Ovary (tissue), 9 donors: ENCODE results near the gene ERFL. TPM values are rescaled to one million over a fixed set of nuclear protein-coding genes. Genes with fewer than 3 reads are reported as not detected.

ENCODE experiments used
- DNase-seq, 5 donors: peaks; one replicate each; pipeline ENCODE4 v3.0.0-alpha.2; 2019 to 2020
- H3K27ac ChIP-seq, 2 donors: fragments of 200-600 bp; one replicate each; pipeline versions ENCODE4 v1.5.1 to v1.8.0; 2019 to 2022
- H3K27me3 ChIP-seq: fragments of 200-600 bp; one replicate; pipeline ENCODE4 v1.8.0; 2022
- H3K36me3 ChIP-seq: fragments of 200-600 bp; sonication (generic); one replicate; pipeline ENCODE4 v1.5.1; 2019
- H3K4me1 ChIP-seq: one replicate; pipeline ENCODE4 v1.8.1; 2013; ENCODE audit warnings: mild to moderate bottlenecking, moderate library complexity; ENCODE audit not compliant: insufficient read depth
- H3K4me3 ChIP-seq: fragments of 200-600 bp; sonication (generic); one replicate; pipeline ENCODE4 v1.5.1; 2017
- H3K9me3 ChIP-seq, 2 donors: fragments of 200-600 bp in 1 of 2; sonication (generic) in 1 of 2; one replicate each; pipeline versions ENCODE4 v1.5.1 to v1.8.1; 2013 to 2019; ENCODE audit warnings: mild to moderate bottlenecking in 1 of 2, moderate library complexity in 1 of 2
- EP300 ChIP-seq: sonication (generic); formaldehyde crosslinking; IDR thresholded peaks from one replicate; pipeline ENCODE4 v1.6.1; 2017; ENCODE audit warnings: antibody characterized with exemption
- POLR2A ChIP-seq: fragments of 450-650 bp; IDR thresholded peaks from one replicate; pipeline ENCODE4 v1.6.1; 2017; ENCODE audit warnings: antibody characterized with exemption, mild to moderate bottlenecking, moderate library complexity
- WGBS, 3 donors: extraction: QIAGEN DNeasy Blood & Tissue Kit in 1 of 3; methylation state at CpG; one replicate each; pipeline versions ENCODE4 v1.1.5 to v1.1.7; 2013 to 2017; 5-methylcytosine and 5-hydroxymethylcytosine counted together
- intact Hi-C, 4 donors: fragments of 100-400 bp; cut with DNase I; formaldehyde crosslinking; loops; one replicate each; pipeline versions ENCODE4 v1.11.0 to v1.15.1; 2022 to 2023
- polyA plus RNA-seq, 2 donors: library from polyadenylated mRNA; stranded (reverse); fragments of 200-250 nt in 1 of 2; fragments of 350-450 nt in 1 of 2; fragmentation: Illumina TruSeq in 1 of 2; extraction: RNeasy Lipid Tissue Mini Kit (QIAGEN cat#74804) in 1 of 2; gene quantifications; one replicate each; pipeline ENCODE4 v1.2.3, GENCODE V29; 2013 to 2014
- total RNA-seq, 7 donors: library from RNA; depleted of rRNA in 2 of 7; stranded (reverse); fragments of >200 nt in 2 of 7; fragmentation: NEBNext Ultra II Directional in 3 of 7; extraction: Animal tissue kit (Norgen Biotek cat#: 25700) in 3 of 7; gene quantifications; one replicate each; pipeline versions ENCODE4 v1.1.0 to v1.2.4, GENCODE V29; 2016 to 2023
- TF ChIP-seq, protein P1 (sequence below), 3 donors: fragments of 450-650 bp in 2 of 3; fragments of 200-600 bp in 1 of 3; IDR thresholded peaks; one replicate each; pipeline versions ENCODE4 v1.5.1 to v1.8.0; 2016 to 2022; ENCODE audit warnings: antibody characterized with exemption in 3 of 3, mild to moderate bottlenecking in 1 of 3
- donor health status: DM: no; HTN: no; CAD: no; lungs with moderate emphysema.
- donor health status: DM: no; HTN: no; CAD: no.
- donor health status: Bipolar disorder and iron deficiency.
- donor health status: DM: yes; HTN: yes; CAD: no.
- donor health status: DM: no; HTN: no; CAD: no.
- donor health status: DM: yes; HTN: yes; CAD: no.

The ERFL gene
- total and polyA plus RNA-seq, 9 donors, result 0.11 to 1.3 (median 0.44) TPM; not detected in 1

DNA sequence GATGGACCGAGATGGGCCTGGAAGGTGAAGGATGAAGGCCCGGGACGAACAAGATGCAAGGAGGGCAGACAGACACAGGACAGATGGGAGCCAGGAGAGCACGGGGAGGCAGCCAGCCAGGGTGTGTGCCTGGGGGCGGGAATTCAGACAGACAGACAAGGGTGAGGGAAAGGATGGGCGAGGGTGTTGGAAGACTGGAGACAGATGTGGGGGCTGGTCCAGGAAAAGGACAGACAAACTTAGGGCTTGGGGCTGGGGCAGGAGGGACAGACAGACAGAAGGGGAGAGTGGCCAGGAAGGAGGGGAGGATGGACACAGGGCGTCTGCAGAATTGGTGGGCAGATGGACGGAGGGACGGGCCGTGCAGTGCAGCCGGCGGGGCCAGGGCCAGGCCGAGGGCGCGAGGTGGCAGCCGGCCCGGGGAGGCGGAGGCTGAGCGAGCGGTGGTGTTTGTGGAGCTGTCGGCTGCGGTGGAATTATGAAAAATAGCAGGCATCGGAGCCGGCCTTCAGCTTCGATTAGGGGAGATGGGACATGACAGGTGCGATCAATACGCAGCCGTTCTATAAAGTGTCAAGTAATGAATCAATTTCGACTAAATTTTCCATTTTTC, 4.6 kb upstream of the ERFL start:
- 10 to 12% (median 10%) methylated on average over 29 of the region's 29 CpGs for WGBS, 3 donors
- intact Hi-C loops, result no loop called here
- no peak for DNase-seq
- H3K4me3 ChIP-seq, result no peak overlapping the region
- TF ChIP-seq, protein P1, sequence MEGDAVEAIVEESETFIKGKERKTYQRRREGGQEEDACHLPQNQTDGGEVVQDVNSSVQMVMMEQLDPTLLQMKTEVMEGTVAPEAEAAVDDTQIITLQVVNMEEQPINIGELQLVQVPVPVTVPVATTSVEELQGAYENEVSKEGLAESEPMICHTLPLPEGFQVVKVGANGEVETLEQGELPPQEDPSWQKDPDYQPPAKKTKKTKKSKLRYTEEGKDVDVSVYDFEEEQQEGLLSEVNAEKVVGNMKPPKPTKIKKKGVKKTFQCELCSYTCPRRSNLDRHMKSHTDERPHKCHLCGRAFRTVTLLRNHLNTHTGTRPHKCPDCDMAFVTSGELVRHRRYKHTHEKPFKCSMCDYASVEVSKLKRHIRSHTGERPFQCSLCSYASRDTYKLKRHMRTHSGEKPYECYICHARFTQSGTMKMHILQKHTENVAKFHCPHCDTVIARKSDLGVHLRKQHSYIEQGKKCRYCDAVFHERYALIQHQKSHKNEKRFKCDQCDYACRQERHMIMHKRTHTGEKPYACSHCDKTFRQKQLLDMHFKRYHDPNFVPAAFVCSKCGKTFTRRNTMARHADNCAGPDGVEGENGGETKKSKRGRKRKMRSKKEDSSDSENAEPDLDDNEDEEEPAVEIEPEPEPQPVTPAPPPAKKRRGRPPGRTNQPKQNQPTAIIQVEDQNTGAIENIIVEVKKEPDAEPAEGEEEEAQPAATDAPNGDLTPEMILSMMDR (IDR thresholded peaks at IDR 0.05), result no peak
- no peaks in the 10 kb centered on the region for H3K36me3 ChIP-seq
- H3K27me3 ChIP-seq, result no peaks in the 10 kb centered on the region
- H3K27ac ChIP-seq, result no peak overlapping the region
- H3K9me3 ChIP-seq, result no peaks in the 10 kb centered on the region
- peaks cover 5% of the 10 kb centered on the region for H3K4me1 ChIP-seq

GRCh38 chr19:41932259-41932719, 4.0 kb upstream of the ERFL start:
- H3K4me3 ChIP-seq, result no peak overlapping the region
- no peak overlapping the region for H3K27ac ChIP-seq
- H3K36me3 ChIP-seq, result no peaks in the 10 kb centered on the region
- no peaks in the 10 kb centered on the region for H3K27me3 ChIP-seq
- peaks cover 5% of the 10 kb centered on the region for H3K4me1 ChIP-seq
- intact Hi-C loops, result no loop called here
- DNase-seq, result no peak
- no peak for TF ChIP-seq POLR2A
- TF ChIP-seq EP300, result no peak
- TF ChIP-seq, protein P1 (IDR thresholded peaks at IDR 0.05), result no peak
- WGBS, 3 donors, result 14 to 25% (median 19%) methylated on average over 11 of the region's 11 CpGs
- no peaks in the 10 kb centered on the region for H3K9me3 ChIP-seq

DNA sequence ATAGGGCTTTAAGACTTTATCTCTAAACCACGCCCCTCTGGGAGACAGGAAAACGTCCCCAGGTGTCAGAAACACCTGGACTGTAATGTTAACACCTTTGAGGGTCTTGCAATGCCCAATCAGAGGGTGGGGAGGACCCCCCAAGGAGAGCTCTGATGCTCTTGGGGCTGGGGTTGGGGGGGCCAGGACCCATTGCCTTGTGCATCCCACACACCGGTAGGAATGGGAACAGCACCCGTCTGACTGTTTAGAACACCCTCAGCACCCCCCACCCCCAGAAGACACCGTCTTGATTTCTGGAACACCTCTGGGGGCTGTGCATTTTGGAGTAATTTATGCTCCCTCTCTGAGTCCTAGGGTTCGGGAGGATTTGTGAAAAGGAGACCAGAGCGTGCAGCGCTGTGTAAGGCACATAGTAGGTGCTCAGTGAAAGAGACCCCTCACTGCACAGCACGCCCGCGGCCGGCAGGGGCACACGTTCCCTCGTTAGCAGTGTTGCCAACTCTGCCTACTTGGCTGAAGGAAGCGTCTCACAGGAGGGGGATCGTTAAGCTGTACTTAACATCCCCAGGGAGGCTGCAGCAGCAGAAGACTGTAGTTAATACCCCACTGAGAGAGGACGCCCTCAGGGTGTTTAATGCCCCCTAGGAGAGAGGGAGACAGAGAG, 2.8 kb upstream of the ERFL start:
- Histone ChIP-seq H3K4me1 (peaks cover 5% of the 10 kb centered on the region), H3K27me3 (no peaks in the 10 kb centered on the region), H3K9me3 (no peaks in the 10 kb centered on the region), H3K27ac (no peak overlapping the region), H3K4me3 (no peak overlapping the region), H3K36me3 (no peaks in the 10 kb centered on the region)
- no peak for TF ChIP-seq EP300
- no peak for TF ChIP-seq POLR2A
- DNase-seq, result no peak
- intact Hi-C loops, result no loop called here
- WGBS, 3 donors, result 4 to 13% (median 5%) methylated on average over 17 of the region's 17 CpGs

GRCh38 chr19:41930322-41930722, 2.1 kb upstream of the ERFL start:
- H3K27me3 ChIP-seq, result no peaks in the 10 kb centered on the region
- intact Hi-C loops, result no loop called here
- no peak for DNase-seq
- peaks cover 5% of the 10 kb centered on the region for H3K4me1 ChIP-seq
- 12 to 21% (median 14%) methylated on average over 7 of the region's 7 CpGs for whole genome bisulfite sequencing, 3 donors
- H3K36me3 ChIP-seq, result no peaks in the 10 kb centered on the region
- H3K9me3 ChIP-seq, result no peaks in the 10 kb centered on the region
- no peak overlapping the region for H3K27ac ChIP-seq
- H3K4me3 ChIP-seq, result no peak overlapping the region
- TF ChIP-seq, protein P1 (IDR thresholded peaks at IDR 0.05), result no peak
- TF ChIP-seq POLR2A, result no peak
- no peak for TF ChIP-seq EP300

DNA sequence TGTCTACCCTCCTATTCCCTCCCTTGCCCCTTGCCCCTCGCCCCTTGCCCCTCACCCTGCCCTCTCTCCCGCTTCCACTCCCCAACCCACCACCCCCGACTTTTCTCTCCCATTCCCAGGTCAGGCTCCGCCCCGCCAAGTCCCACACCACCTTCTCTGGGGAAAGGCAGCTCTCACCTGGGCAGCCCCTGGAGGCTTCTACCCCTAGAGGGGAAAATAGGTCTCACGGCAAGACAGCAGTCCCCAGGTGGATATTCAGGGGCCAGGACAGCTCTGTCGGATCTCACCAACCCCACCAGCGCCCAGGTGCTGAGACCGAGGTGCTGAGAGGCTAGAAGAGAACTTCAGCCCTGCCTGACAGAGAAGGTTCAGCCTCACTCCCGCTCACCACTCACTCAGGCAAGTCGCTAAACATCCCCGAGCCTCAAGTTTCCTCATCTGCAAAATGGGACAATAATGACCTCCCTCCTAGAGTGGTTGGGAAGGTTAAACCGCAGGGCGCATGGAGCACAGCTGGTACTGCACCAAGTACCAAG, 1.4 kb upstream of the ERFL start:
- intact Hi-C loops, result no loop called here
- H3K27ac ChIP-seq, result no peak overlapping the region
- TF ChIP-seq, protein P1 (IDR thresholded peaks at IDR 0.05), result no peak
- TF ChIP-seq EP300 (no peak), POLR2A (no peak)
- H3K9me3 ChIP-seq, result no peaks in the 10 kb centered on the region
- DNase-seq, result no peak
- peaks cover 5% of the 10 kb centered on the region for H3K4me1 ChIP-seq
- 21 to 25% (median 24%) methylated on average over 14 of the region's 14 CpGs for WGBS, 3 donors
- H3K27me3 ChIP-seq, result no peaks in the 10 kb centered on the region
- no peaks in the 10 kb centered on the region for H3K36me3 ChIP-seq
- no peak overlapping the region for H3K4me3 ChIP-seq
